ENCODE data around the gene CEP350.

- no peak for TF ChIP-seq CTCF (IDR thresholded peaks at IDR 0.05)
- TF ChIP-seq POLR2AphosphoS5 (IDR thresholded peaks at IDR 0.05; ENCODE audit: low read depth, low read length) = no peak
These were observed 15.4 kb downstream of the CEP350 start for GRCh38 chr1:179969962-179970361.
